Tibial nerve (tissue), 4 donors: ENCODE results near the gene DIP2C. TPM values are rescaled to one million over a fixed set of nuclear protein-coding genes. Genes with fewer than 3 reads are reported as not detected.

Experiments used
- DNase-seq, 2 donors: peaks; one replicate each; pipeline ENCODE4 v3.0.0-alpha.2; 2019; ENCODE audit warnings: low spot score in 2 of 2
- H3K27ac ChIP-seq, 4 donors: fragments of 200-600 bp; sonication (generic) in 3 of 4; one replicate each; pipeline ENCODE4 v1.5.1; 2017 to 2019; ENCODE audit warnings: mild to moderate bottlenecking in 1 of 4
- H3K27me3 ChIP-seq, 2 donors: fragments of 200-600 bp; sonication (generic) in 1 of 2; one replicate each; pipeline versions ENCODE4 v1.5.1 to v1.6.0; 2017 to 2019
- H3K36me3 ChIP-seq, 3 donors: fragments of 200-600 bp; sonication (generic); one replicate each; pipeline ENCODE4 v1.5.1; 2018 to 2019
- H3K4me1 ChIP-seq, 4 donors: fragments of 200-600 bp; sonication (generic) in 3 of 4; one replicate each; pipeline ENCODE4 v1.5.1; 2017 to 2019
- H3K4me3 ChIP-seq, 4 donors: fragments of 200-600 bp; sonication (generic) in 3 of 4; one replicate each; pipeline ENCODE4 v1.5.1; 2017 to 2019; ENCODE audit warnings: mild to moderate bottlenecking in 1 of 4, moderate library complexity in 1 of 4
- H3K9me3 ChIP-seq, 4 donors: fragments of 200-600 bp; sonication (generic) in 3 of 4; one replicate each; pipeline ENCODE4 v1.5.1; 2017 to 2019
- EP300 ChIP-seq, 2 donors: sonication (generic); formaldehyde crosslinking; IDR thresholded peaks; one replicate each; pipeline ENCODE4 v1.6.1; 2017; ENCODE audit warnings: antibody characterized with exemption in 2 of 2, mild to moderate bottlenecking in 1 of 2
- POLR2A ChIP-seq, 2 donors: fragments of 450-650 bp; IDR thresholded peaks; one replicate each; pipeline ENCODE4 v1.6.1; 2017; ENCODE audit warnings: antibody characterized with exemption in 2 of 2, mild to moderate bottlenecking in 2 of 2, moderate library complexity in 2 of 2
- WGBS, 2 donors: methylation state at CpG; one replicate each; pipeline ENCODE4 v1.1.5; 2018; 5-methylcytosine and 5-hydroxymethylcytosine counted together
- total RNA-seq, 4 donors: library from RNA; depleted of rRNA; stranded (reverse); fragments of >200 nt; gene quantifications; one replicate each; pipeline ENCODE4 v1.1.0, GENCODE V29; 2016
- TF ChIP-seq, protein P1 (sequence below), 5 experiments: fragments of 200-600 bp in 3 of 5; fragments of 450-650 bp in 2 of 5; sonication (generic) in 3 of 5; IDR thresholded peaks; one replicate each; pipeline ENCODE4 v1.5.1; 2016 to 2019; ENCODE audit warnings: antibody characterized with exemption in 5 of 5, mild to moderate bottlenecking in 3 of 5, moderate library complexity in 2 of 5

The DIP2C gene, protein sequence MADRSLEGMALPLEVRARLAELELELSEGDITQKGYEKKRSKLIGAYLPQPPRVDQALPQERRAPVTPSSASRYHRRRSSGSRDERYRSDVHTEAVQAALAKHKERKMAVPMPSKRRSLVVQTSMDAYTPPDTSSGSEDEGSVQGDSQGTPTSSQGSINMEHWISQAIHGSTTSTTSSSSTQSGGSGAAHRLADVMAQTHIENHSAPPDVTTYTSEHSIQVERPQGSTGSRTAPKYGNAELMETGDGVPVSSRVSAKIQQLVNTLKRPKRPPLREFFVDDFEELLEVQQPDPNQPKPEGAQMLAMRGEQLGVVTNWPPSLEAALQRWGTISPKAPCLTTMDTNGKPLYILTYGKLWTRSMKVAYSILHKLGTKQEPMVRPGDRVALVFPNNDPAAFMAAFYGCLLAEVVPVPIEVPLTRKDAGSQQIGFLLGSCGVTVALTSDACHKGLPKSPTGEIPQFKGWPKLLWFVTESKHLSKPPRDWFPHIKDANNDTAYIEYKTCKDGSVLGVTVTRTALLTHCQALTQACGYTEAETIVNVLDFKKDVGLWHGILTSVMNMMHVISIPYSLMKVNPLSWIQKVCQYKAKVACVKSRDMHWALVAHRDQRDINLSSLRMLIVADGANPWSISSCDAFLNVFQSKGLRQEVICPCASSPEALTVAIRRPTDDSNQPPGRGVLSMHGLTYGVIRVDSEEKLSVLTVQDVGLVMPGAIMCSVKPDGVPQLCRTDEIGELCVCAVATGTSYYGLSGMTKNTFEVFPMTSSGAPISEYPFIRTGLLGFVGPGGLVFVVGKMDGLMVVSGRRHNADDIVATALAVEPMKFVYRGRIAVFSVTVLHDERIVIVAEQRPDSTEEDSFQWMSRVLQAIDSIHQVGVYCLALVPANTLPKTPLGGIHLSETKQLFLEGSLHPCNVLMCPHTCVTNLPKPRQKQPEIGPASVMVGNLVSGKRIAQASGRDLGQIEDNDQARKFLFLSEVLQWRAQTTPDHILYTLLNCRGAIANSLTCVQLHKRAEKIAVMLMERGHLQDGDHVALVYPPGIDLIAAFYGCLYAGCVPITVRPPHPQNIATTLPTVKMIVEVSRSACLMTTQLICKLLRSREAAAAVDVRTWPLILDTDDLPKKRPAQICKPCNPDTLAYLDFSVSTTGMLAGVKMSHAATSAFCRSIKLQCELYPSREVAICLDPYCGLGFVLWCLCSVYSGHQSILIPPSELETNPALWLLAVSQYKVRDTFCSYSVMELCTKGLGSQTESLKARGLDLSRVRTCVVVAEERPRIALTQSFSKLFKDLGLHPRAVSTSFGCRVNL (N-terminal part only)
- 10 to 100 TPM; 31.4 to 46.5 (median 36.0) TPM for total RNA-seq

DNA sequence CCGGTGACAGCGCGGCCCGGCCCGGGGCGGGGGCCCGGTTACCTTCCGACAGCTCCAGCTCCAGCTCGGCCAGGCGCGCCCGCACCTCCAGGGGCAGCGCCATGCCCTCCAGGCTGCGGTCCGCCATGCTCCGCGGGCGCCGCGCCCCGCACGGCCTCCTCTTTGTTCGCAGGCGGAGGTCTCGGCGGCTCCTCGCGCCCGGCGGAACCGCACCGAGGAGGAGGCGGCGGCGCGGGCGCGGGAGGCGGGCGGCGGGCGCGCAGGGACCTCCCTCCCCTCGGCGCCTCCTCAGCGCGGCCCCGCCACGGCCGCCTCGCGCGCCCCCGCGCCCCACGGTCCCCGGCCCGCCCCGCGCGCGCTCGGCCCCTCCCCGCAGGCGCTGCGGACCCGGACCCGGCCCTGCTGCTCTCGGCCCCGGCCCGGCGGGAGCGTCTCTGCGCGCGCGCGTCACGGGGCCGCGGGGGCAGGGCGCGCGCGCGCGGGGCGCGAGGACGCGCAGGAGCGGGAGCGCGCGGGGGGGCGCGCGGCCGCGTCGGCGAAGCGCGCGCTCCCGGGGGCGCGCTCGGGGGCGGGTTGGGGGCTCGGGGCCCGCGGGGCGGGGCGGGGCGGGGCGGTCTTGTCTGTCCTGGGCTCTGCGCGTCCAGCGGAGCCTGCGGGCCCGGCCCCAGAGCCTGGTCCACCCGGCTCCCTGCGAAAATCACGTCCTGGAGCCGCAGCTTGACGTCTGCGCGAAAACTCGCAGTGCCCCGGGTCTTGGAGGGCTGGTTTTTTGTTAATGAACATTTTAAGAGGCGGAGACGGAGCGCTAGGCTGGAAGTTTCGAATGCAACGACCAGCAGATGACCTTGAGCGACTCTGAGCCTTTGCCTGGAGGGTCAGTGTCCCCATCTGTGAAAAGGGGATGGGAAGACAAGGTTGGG lies at the start of gene DIP2C:
TSS of gene DIP2C (minus strand) at position 217 of the 920 bp plus-strand sequence. CDS start at position 127, 90 bp downstream.
- DNase-seq, result peak; percentile 41 to 54
- TF ChIP-seq, protein P1, sequence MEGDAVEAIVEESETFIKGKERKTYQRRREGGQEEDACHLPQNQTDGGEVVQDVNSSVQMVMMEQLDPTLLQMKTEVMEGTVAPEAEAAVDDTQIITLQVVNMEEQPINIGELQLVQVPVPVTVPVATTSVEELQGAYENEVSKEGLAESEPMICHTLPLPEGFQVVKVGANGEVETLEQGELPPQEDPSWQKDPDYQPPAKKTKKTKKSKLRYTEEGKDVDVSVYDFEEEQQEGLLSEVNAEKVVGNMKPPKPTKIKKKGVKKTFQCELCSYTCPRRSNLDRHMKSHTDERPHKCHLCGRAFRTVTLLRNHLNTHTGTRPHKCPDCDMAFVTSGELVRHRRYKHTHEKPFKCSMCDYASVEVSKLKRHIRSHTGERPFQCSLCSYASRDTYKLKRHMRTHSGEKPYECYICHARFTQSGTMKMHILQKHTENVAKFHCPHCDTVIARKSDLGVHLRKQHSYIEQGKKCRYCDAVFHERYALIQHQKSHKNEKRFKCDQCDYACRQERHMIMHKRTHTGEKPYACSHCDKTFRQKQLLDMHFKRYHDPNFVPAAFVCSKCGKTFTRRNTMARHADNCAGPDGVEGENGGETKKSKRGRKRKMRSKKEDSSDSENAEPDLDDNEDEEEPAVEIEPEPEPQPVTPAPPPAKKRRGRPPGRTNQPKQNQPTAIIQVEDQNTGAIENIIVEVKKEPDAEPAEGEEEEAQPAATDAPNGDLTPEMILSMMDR (IDR thresholded peaks at IDR 0.05), result no peak
- TF ChIP-seq EP300 (IDR thresholded peaks at IDR 0.05) (peak in 1 of 2 donors; percentile 47), POLR2A (IDR thresholded peaks at IDR 0.05) (peak; percentile 26 to 62)
- Histone ChIP-seq H3K36me3 (no peaks in the 10 kb centered on the region), H3K4me1 (peaks cover 0 to 40% (median 11%) of the 10 kb centered on the region in 4 donors), H3K4me3 (peak within 1 kb of the TSS; percentile 69 to 92 (median 89)), H3K27me3 (no peaks in the 10 kb centered on the region), H3K9me3 (no peaks in the 10 kb centered on the region), H3K27ac (peak within 1 kb of the TSS; percentile 87 to 98 (median 92))
- WGBS, 2 donors, result 0 to 4% methylated on average over 6 to 40 of the region's 137 CpGs

DNA sequence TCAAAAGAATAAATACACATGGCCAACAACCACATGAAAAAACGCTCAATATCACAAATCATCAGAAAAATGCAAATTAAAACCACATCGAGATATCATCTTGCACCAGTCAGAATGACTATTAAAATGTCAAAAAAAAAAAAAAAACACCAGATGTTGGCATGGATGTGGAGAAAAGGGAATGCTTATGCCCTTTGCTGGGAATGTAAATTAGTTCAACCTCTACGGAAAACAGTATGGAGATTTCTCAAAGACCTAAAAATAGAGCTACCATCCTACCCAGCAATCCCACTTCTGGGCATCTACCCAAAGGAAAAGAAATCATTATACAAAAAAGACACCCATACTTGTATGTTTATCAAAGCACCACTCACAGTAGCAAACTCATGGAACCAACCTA lies 45.0 kb upstream of the DIP2C start:
- TF ChIP-seq POLR2A (IDR thresholded peaks at IDR 0.05), result no peak
- TF ChIP-seq EP300 (IDR thresholded peaks at IDR 0.05), result no peak
- TF ChIP-seq, protein P1 (IDR thresholded peaks at IDR 0.05), result no peak
- Histone ChIP-seq H3K27ac (no peak overlapping the region), H3K27me3 (no peaks in the 10 kb centered on the region), H3K9me3 (peaks cover 0 to 9% (median 0%) of the 10 kb centered on the region in 4 donors), H3K4me3 (no peak overlapping the region), H3K4me1 (no peaks in the 10 kb centered on the region), H3K36me3 (no peaks in the 10 kb centered on the region)
- WGBS, 2 donors, result 66 to 69% methylated on average over 3 of the region's 3 CpGs
- DNase-seq, result no peak

DNA sequence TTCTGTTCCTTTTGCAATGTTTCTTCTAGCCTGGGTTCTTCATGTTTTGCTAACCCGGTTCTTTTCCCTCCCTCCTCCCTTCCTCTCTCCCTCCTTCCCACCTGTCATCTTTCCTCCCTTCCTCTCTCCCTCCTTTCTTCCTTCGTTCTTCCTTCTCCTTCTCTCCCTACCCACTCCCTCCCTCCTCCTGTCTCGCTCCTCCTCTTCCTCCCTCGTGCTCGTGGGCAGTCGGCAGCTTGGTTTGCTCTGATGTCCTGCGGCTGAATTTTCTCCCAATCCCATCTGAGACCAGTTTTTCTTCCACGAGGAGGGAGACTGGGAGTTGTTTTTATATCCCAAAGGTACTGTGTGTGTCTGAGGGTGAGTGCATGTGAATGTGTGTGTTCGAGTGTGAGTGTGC lies 43.6 kb upstream of the DIP2C start:
- no peaks in the 10 kb centered on the region for H3K4me1 ChIP-seq
- 73 to 78% methylated on average over 9 of the region's 9 CpGs for WGBS, 2 donors
- TF ChIP-seq, protein P1 (IDR thresholded peaks at IDR 0.05), result no peak
- TF ChIP-seq POLR2A (IDR thresholded peaks at IDR 0.05) (no peak), EP300 (IDR thresholded peaks at IDR 0.05) (no peak)
- no peak for DNase-seq
- no peaks in the 10 kb centered on the region for H3K36me3 ChIP-seq
- H3K9me3 ChIP-seq, result peaks cover 0 to 9% (median 0%) of the 10 kb centered on the region in 4 donors
- H3K4me3 ChIP-seq, result no peak overlapping the region
- no peaks in the 10 kb centered on the region for H3K27me3 ChIP-seq
- no peak overlapping the region for H3K27ac ChIP-seq

DNA sequence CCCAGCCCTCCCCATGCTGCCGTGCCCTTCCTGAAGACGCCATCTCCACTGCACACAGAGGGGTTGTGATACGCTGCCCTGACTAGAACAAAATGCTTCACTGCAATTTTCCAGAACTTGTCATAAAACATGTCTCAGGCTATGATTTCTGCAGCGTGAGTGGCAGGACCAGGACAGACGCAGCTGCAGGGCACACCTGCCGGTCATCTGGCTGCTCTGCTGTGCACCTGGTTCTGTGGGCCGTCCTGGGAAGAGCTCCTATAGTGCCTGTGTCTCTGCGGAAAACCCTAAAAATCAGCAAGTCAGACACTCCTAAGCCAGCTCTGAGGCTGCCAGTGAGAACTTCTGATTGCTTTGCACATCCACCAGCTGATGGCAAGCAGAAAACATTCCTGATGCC lies 39.7 kb upstream of the DIP2C start:
- WGBS, 2 donors, result 64 to 69% methylated on average over 8 of the region's 8 CpGs
- TF ChIP-seq, protein P1 (IDR thresholded peaks at IDR 0.05), result no peak
- no peak for DNase-seq
- H3K9me3 ChIP-seq, result peaks cover 0 to 9% (median 0%) of the 10 kb centered on the region in 4 donors
- no peaks in the 10 kb centered on the region for H3K27me3 ChIP-seq
- H3K4me1 ChIP-seq, result no peaks in the 10 kb centered on the region
- H3K36me3 ChIP-seq, result no peaks in the 10 kb centered on the region
- H3K4me3 ChIP-seq, result no peak overlapping the region
- H3K27ac ChIP-seq, result no peak overlapping the region
